ENCODE results near the gene DPH1. TPM values are rescaled to one million over a fixed set of nuclear protein-coding genes. Genes with fewer than 3 reads are reported as not detected.

The DPH1 gene
- polyA plus RNA-seq, 1 experiment, result 54.6 TPM

- CTCF ChIA-PET, result interaction anchor here (0.6 to 7.0 kb wide), 10 partner anchors 9 to 217 kb away, joined by 3 to 58 read pairs (median 6); partner anchors contain the start of gene HIC1
- no peak for DNase-seq (ENCODE audit: low read depth)
Observed at GRCh38 chr17:2064147-2064489, 34.2 kb downstream of the DPH1 start.

DNA sequence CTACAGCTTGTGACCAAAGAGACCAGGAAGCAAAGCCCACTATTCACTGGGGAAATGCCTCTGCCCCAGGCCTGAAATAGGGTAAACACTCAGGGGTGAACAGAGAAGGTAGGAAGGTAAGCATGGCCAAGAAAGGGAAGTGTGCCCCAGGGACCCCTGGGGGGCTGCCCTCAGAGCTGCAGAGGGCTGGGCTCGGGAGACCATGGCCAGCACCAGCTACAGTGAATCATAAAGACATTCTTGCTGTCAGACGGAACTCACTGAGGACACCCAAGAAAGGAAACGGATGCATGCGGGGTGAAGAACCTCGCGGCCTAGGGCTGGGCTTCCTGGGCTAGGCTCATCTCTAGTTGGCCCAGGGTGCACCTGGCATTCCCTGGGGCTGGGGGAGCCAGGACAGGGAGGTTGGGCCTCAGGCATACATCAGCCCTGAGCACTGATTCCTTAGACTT lies 34.6 kb downstream of the DPH1 start:
- no peak for TF ChIP-seq CTCF (IDR thresholded peaks at IDR 0.05; ENCODE audit: insufficient read depth, low read depth, low read length)
- ChIA-PET POLR2A (interaction anchor here (1.0 kb wide), 1 partner anchor 13 kb away, joined by 4 read pairs; no protein-coding TSS in a partner anchor), CTCF (interaction anchor here (0.6 to 7.0 kb wide), 15 partner anchors 8 to 308 kb away, joined by 3 to 58 read pairs (median 5); partner anchors contain the start of gene HIC1)
- peaks cover 27% of the 10 kb centered on the region for H3K36me3 ChIP-seq (ENCODE audit: control insufficient read depth, insufficient read depth, low read length)
- no peak for DNase-seq (ENCODE audit: low read depth)
- H3K27me3 ChIP-seq (ENCODE audit: control insufficient read depth, insufficient read depth, low read length), result no peaks in the 10 kb centered on the region
- H3K4me3 ChIP-seq (ENCODE audit: low read depth, low read length), result no peak overlapping the region

More at GRCh38 chr17:2064147-2064489, 34.2 kb downstream of the DPH1 start:
- Histone ChIP-seq H3K4me3 (ENCODE audit: low read depth, low read length) (no peak overlapping the region), H3K36me3 (ENCODE audit: control insufficient read depth, insufficient read depth, low read length) (peaks cover 31% of the 10 kb centered on the region), H3K27me3 (ENCODE audit: control insufficient read depth, insufficient read depth, low read length) (no peaks in the 10 kb centered on the region)
- POLR2A ChIA-PET, result interaction anchor here (1.0 kb wide), 1 partner anchor 13 kb away, joined by 4 read pairs; no protein-coding TSS in a partner anchor
- no peak for TF ChIP-seq CTCF (IDR thresholded peaks at IDR 0.05; ENCODE audit: insufficient read depth, low read depth, low read length)

DNA sequence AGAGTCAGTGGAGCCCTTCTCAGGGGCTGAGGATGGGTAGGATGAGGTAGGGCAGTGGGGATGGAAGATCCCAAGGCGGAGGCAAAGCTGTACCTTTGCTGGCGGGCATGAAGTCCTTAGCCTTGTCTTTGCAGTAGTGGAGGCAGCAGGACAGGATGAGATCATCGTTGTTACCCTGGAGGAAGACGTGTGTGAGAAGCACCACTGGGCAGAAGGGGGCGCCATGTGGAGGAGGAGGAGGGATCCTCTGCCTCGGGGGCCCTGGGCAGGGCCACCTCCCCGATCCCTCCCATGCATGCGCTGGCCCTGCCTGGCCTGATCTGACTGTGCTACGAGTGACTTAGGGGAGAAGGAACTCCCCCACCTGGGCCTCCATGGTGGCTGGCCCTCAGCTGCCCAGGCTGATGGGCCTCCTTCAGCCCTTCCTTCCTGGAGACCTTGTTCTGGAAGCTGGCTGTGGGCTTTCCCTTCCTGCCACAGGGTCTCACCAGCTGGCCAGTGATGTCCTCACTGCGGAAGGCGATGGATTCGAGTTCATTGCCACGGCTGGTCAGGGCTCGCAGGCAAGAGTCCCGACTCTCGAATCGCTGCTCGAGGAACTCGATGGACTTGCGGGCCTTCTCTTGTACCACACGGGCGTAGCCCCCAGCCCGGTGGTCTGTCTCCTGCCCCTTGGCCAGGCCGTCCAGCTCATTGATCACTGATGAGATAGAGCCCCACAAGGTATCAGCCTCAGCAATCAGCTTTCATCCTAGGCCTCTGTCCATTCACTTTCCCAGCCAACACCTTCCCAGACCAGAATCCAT lies 35.2 kb downstream of the DPH1 start:
- ChIA-PET POLR2A (no interaction called here), CTCF (interaction anchor here (0.6 to 7.0 kb wide), 16 partner anchors 7 to 309 kb away, joined by 3 to 58 read pairs (median 5); partner anchors contain the start of gene HIC1)
- peak; percentile 65 for TF ChIP-seq CTCF (IDR thresholded peaks at IDR 0.05; ENCODE audit: insufficient read depth, low read depth, low read length)
- Histone ChIP-seq H3K4me3 (ENCODE audit: low read depth, low read length) (no peak overlapping the region), H3K36me3 (ENCODE audit: control insufficient read depth, insufficient read depth, low read length) (peaks cover 23% of the 10 kb centered on the region), H3K27me3 (ENCODE audit: control insufficient read depth, insufficient read depth, low read length) (no peaks in the 10 kb centered on the region)
- DNase-seq (ENCODE audit: low read depth), result no peak

GRCh38 chr17:2065949-2066400 lies 36.0 kb downstream of the DPH1 start:
- no peak for TF ChIP-seq CTCF (IDR thresholded peaks at IDR 0.05; ENCODE audit: insufficient read depth, low read depth, low read length)
- CTCF ChIA-PET, result interaction anchor here (1.2 to 7.0 kb wide), 8 partner anchors 11 to 179 kb away, joined by 3 to 58 read pairs (median 10); partner anchors contain the start of gene HIC1
- H3K4me3 ChIP-seq (ENCODE audit: low read depth, low read length), result no peak overlapping the region
- peaks cover 19% of the 10 kb centered on the region for H3K36me3 ChIP-seq (ENCODE audit: control insufficient read depth, insufficient read depth, low read length)
- DNase-seq (ENCODE audit: low read depth), result no peak
- POLR2A ChIA-PET, result no interaction called here
- H3K27me3 ChIP-seq (ENCODE audit: control insufficient read depth, insufficient read depth, low read length), result no peaks in the 10 kb centered on the region

- POLR2A ChIA-PET, result interaction anchor here (0.6 kb wide), 1 partner anchor 237 kb away, joined by 4 read pairs; the partner anchor contains the start of gene SRR
- CTCF ChIA-PET, result interaction anchor here (1.7 to 7.0 kb wide), 5 partner anchors 11 to 178 kb away, joined by 10 to 58 read pairs (median 14); partner anchors contain the start of gene HIC1
Observed at GRCh38 chr17:2067048-2067561, 37.2 kb downstream of the DPH1 start.

More at GRCh38 chr17:2067048-2067561, 37.2 kb downstream of the DPH1 start:
- H3K36me3 ChIP-seq (ENCODE audit: control insufficient read depth, insufficient read depth, low read length), result peaks cover 14% of the 10 kb centered on the region
- H3K27me3 ChIP-seq (ENCODE audit: control insufficient read depth, insufficient read depth, low read length), result no peaks in the 10 kb centered on the region
- TF ChIP-seq CTCF (IDR thresholded peaks at IDR 0.05; ENCODE audit: insufficient read depth, low read depth, low read length), result no peak
- no peak overlapping the region for H3K4me3 ChIP-seq (ENCODE audit: low read depth, low read length)
- no peak for DNase-seq (ENCODE audit: low read depth)
